NB4 (cell line): ENCODE measurements around the gene OSTN.

ENCODE experiments used
- DNase-seq: peaks from one replicate; pipeline ENCODE4 v3.0.0; 2010; ENCODE audit warnings: low read depth
- H3K4me3 ChIP-seq: one replicate; pipeline ENCODE4 v1.5.1; 2011; ENCODE audit warnings: mild to moderate bottlenecking, low read depth, low read length, moderate library complexity
- CTCF ChIP-seq: IDR thresholded peaks from one replicate; pipeline ENCODE4 v1.5.1; 2012; ENCODE audit warnings: low read depth, low read length
- MAX ChIP-seq: IDR thresholded peaks from 2 replicates; pipeline ENCODE4 v1.6.1; 2011; ENCODE audit warnings: low read depth, low read length
- MYC ChIP-seq: IDR thresholded peaks from 2 replicates; pipeline ENCODE4 v1.6.1; 2011; ENCODE audit warnings: low read depth, low read length
- POLR2A ChIP-seq: IDR thresholded peaks from 2 replicates; pipeline ENCODE4 v1.6.1; 2011; ENCODE audit warnings: mild to moderate bottlenecking; ENCODE audit not compliant: insufficient read length; ENCODE audit errors: extremely low read depth

OSTN gene

GRCh38 chr3:191296041-191296541 is 97.0 kb downstream of the OSTN start:
- TF ChIP-seq CTCF: no peak
- TF ChIP-seq MYC: no peak
- TF ChIP-seq POLR2A: no peak
- TF ChIP-seq MAX: no peak
- DNase-seq: no peak
- H3K4me3 ChIP-seq: no peak overlapping the region

DNA sequence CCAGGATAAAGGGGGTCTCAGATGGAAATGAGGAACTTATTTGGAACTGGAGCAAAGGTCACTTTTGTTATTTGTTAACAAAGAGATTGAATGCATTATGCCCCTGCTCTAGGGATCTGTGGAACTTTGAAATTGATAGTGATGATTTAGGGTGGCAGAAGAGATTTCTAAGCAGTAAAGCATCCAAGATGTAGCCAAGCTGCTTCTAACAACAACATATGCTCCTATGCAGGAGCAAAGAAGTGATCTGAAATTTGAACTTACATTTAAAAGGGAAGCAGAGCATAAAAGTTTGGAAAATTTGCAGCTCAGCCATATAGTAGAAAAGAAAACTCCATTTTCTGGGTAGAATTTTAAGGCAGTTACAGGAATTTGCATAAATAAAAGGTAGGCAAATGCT is 99.8 kb downstream of the OSTN start:
- no peak overlapping the region for H3K4me3 ChIP-seq
- TF ChIP-seq CTCF (no peak), MYC (no peak), POLR2A (no peak), MAX (no peak)
- no peak for DNase-seq

- no peak for DNase-seq
- no peak overlapping the region for H3K4me3 ChIP-seq
- no peak for TF ChIP-seq MAX
- no peak for TF ChIP-seq CTCF
- no peak for TF ChIP-seq POLR2A
- TF ChIP-seq MYC: no peak
Observed at GRCh38 chr3:191300422-191300821, 101.4 kb downstream of the OSTN start.

DNA sequence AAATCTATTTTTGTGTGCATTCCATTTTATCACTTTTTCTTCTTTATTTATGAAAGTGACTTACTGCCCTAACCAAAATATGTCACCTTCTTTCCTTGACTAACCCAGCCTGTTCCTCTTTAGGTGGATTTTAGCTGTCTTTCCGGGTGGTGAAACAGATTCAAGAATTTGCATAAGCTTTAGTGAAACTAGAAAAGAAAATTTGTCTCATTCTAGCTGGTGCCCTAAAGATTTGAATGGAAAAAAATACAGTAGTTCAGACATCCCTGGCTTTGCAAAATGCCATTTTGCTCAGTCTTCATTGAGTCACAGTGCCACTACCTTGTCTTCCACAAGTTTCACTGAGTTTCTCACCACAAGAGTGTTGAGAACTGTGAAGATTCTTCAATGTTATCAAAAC is 102.0 kb downstream of the OSTN start:
- DNase-seq: no peak
- no peak overlapping the region for H3K4me3 ChIP-seq
- TF ChIP-seq CTCF (no peak), POLR2A (no peak), MYC (no peak), MAX (no peak)

GRCh38 chr3:191301782-191302411 is 102.9 kb downstream of the OSTN start:
- DNase-seq: no peak
- TF ChIP-seq CTCF (no peak), MYC (no peak), POLR2A (no peak), MAX (no peak)
- H3K4me3 ChIP-seq: no peak overlapping the region
